Bronchial epithelial cell (primary cell): ENCODE results near the gene SHISA8. TPM values are rescaled to one million over a fixed set of nuclear protein-coding genes. Genes with fewer than 3 reads are reported as not detected.

ENCODE experiments used
- DNase-seq: peaks from one replicate; pipeline ENCODE4 v3.0.0-alpha.2; 2010; ENCODE audit warnings: low read depth
- FAIRE-seq: peaks from 2 replicates; lab custom pipeline; 2011; peaks lifted over from hg19 to GRCh38; lab: Jason Lieb, UNC
- H3K27me3 ChIP-seq: 2 replicates; pipeline ENCODE4 v1.5.1; 2011; ENCODE audit warnings: low read length; ENCODE audit not compliant: control insufficient read depth, insufficient read depth
- H3K36me3 ChIP-seq: 2 replicates; pipeline ENCODE4 v1.5.1; 2011; ENCODE audit warnings: low read length; ENCODE audit not compliant: control insufficient read depth, insufficient read depth
- H3K4me3 ChIP-seq: 2 replicates; pipeline ENCODE4 v1.5.1; 2011; ENCODE audit warnings: mild to moderate bottlenecking, low read depth, low read length, control low read depth
- total RNA-seq: library from RNA; depleted of rRNA; stranded (reverse); fragments of >200 nt; gene quantifications from 2 replicates; pipeline ENCODE4 v1.2.1, GENCODE V29; 2014
- TF ChIP-seq, protein P1 (sequence below): IDR thresholded peaks from 2 replicates; pipeline ENCODE4 v1.5.1; 2011; ENCODE audit warnings: mild to moderate bottlenecking, moderate library complexity, low read length, control low read depth, inconsistent platforms; ENCODE audit not compliant: insufficient read depth, severe bottlenecking

The SHISA8 gene
- total RNA-seq, 1 donor from 2014 or later: not detected

DNA sequence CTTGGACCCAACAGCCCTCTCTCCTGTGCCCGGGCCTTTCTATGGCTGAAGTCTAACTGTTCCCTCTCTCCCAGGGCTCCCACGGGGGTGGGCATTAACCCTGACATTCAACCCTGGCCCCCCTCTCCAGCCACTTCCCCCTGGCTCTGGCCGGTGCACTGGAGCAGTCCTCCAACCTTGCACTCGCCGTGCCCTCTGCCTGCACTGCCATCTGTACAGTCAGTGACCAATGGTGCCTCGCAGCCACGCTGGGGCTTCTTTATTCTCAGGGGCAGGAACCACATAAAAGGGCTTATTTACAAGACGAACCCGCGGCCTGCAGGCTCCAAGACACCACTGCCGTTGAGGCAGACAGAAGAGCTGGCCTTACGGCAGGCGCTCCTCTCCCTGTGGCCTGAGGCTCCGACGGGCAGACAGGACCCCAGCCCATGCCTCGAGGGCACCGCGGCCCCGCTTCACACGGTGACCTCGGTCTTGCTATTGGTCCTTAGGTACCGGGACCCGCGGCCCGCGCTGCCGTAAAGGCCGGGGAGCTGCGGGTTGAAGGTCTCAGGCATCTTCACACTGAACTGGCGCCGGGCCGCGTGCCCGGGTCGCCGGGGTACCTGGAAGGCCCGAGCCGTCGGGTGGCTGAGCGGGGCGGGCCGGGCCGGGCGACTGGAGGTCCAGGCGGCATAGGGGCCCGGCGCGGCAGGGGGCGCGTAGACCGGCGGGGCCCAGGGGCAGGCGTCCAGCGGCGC, 5.4 kb downstream of the SHISA8 start:
- DNase-seq (no peak), FAIRE-seq (no peak)
- Histone ChIP-seq H3K36me3 (peaks cover 16% of the 10 kb centered on the region), H3K4me3 (no peak overlapping the region), H3K27me3 (peaks cover 30% of the 10 kb centered on the region)
- TF ChIP-seq, protein P1, sequence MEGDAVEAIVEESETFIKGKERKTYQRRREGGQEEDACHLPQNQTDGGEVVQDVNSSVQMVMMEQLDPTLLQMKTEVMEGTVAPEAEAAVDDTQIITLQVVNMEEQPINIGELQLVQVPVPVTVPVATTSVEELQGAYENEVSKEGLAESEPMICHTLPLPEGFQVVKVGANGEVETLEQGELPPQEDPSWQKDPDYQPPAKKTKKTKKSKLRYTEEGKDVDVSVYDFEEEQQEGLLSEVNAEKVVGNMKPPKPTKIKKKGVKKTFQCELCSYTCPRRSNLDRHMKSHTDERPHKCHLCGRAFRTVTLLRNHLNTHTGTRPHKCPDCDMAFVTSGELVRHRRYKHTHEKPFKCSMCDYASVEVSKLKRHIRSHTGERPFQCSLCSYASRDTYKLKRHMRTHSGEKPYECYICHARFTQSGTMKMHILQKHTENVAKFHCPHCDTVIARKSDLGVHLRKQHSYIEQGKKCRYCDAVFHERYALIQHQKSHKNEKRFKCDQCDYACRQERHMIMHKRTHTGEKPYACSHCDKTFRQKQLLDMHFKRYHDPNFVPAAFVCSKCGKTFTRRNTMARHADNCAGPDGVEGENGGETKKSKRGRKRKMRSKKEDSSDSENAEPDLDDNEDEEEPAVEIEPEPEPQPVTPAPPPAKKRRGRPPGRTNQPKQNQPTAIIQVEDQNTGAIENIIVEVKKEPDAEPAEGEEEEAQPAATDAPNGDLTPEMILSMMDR: no peak

- FAIRE-seq (peak; percentile 75), DNase-seq (no peak)
- H3K4me3 ChIP-seq: no peak overlapping the region
- H3K27me3 ChIP-seq: peaks cover 28% of the 10 kb centered on the region
- TF ChIP-seq, protein P1: no peak
- H3K36me3 ChIP-seq: peaks cover 20% of the 10 kb centered on the region
Measured at GRCh38 chr22:41908411-41909309, 6.2 kb downstream of the SHISA8 start.

DNA sequence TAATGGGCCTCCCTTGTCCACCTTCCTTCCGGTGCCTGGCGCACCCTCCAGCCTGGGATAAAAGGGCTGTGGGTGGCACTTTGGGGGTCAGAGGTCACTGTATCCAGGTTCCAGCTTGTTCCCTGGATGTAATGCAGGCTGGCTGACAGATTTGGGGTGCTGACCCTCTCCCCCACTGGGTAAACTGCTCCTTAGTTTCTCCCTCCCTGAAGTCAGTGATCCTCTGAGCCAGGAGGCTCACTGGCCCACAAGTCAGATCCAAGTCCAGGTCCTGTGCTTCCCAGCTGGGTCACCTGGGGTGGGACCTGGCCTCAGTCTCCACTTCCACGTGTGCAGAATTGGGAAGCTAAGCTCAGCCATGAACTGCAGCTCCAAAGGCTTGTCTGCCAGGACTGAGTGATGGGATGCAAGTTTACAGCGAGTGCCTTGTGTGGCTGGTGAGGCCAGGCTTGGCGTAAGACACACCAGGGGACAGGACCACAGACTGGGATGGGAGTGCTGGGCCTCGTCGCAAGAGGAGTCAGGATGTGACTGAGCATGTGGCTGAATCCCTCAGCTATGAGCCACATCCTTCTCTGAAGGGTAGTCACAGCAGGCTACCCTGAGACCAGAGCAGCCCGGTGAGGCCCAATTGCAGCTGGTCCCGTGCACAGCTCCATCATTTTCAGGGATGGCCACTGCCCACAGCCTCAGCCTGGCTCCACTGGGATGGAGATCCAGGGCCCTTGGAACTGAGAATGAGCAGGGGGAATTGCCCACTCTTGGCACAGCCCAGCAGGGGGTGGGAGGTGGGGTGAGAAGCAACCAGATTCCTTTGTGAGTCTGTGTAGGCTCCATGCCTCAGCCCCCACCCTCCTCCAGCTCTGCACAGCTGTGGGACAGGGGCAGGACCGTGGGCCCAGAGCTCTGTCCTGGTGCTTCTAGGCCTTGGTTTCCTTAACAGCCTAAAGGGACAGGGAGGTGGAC, 7.2 kb downstream of the SHISA8 start:
- Histone ChIP-seq H3K4me3 (no peak overlapping the region), H3K36me3 (peaks cover 27% of the 10 kb centered on the region), H3K27me3 (peaks cover 18% of the 10 kb centered on the region)
- TF ChIP-seq, protein P1: no peak
- peak; percentile 92 for FAIRE-seq
- DNase-seq: no peak

GRCh38 chr22:41906822-41907221, 8.1 kb downstream of the SHISA8 start:
- no peak overlapping the region for H3K4me3 ChIP-seq
- H3K27me3 ChIP-seq: peaks cover 11% of the 10 kb centered on the region
- TF ChIP-seq, protein P1: no peak
- DNase-seq (no peak), FAIRE-seq (no peak)
- peaks cover 29% of the 10 kb centered on the region for H3K36me3 ChIP-seq

GRCh38 chr22:41905411-41906202, 9.3 kb downstream of the SHISA8 start:
- H3K36me3 ChIP-seq: peaks cover 35% of the 10 kb centered on the region
- DNase-seq (no peak), FAIRE-seq (no peak)
- H3K27me3 ChIP-seq: peaks cover 1% of the 10 kb centered on the region
- no peak overlapping the region for H3K4me3 ChIP-seq
- TF ChIP-seq, protein P1: no peak
